Measurements from ENCODE around the gene SPARCL1. TPM values are rescaled to one million over a fixed set of nuclear protein-coding genes. Genes with fewer than 3 reads are reported as not detected.

SPARCL1 gene
- total and polyA plus RNA-seq, 2 donors (not counting 3 experiments of a cell fraction or from before 2014, with no cell fraction given), result not detected

GRCh38 chr4:87517621-87518020 lies 11.6 kb downstream of the SPARCL1 start:
- FAIRE-seq (no peak), DNase-seq (ENCODE audit: low read depth, low spot score) (no peak)
- H3K79me2 ChIP-seq (ENCODE audit: control insufficient read depth, insufficient read depth, low read length), result no peaks in the 10 kb centered on the region
- H3K36me3 ChIP-seq (ENCODE audit: control insufficient read depth in 2 of 2, extremely low read depth in 1 of 2, insufficient read depth in 2 of 2, low read length in 2 of 2), result no peaks in the 10 kb centered on the region
- H3K4me1 ChIP-seq (ENCODE audit: control insufficient read depth, extremely low read depth, insufficient read depth, low read length), result no peaks in the 10 kb centered on the region
- no peak overlapping the region for H2AFZ ChIP-seq (ENCODE audit: low read depth, low read length)
- ChIA-PET POLR2A (no interaction called here), CTCF (interaction anchor here (1.2 to 1.7 kb wide), 2 partner anchors 10 to 142 kb away, joined by 3 to 4 read pairs; no protein-coding TSS in a partner anchor)
- dilution Hi-C loops (cut with MboI; ENCODE audit: extremely low pct_ligation_motif_present, low sequenced_read_pairs), result no loop called here
- H3K9me3 ChIP-seq (replicated peaks; ENCODE audit: control insufficient read depth, insufficient read depth, low read length), result no peaks in the 10 kb centered on the region
- no peak overlapping the region for H3K9ac ChIP-seq (replicated peaks; ENCODE audit: extremely low read depth, insufficient read depth, low read length)
- H3K4me3 ChIP-seq (replicated peaks in 1 of 3; ENCODE audit: insufficient read depth in 1 of 3, low read depth in 1 of 3, low read length in 3 of 3), result no peak overlapping the region
- H3K9me1 ChIP-seq (replicated peaks; ENCODE audit: control insufficient read depth, extremely low read depth, insufficient read depth, low read length), result no peaks in the 10 kb centered on the region
- H4K20me1 ChIP-seq (replicated peaks; ENCODE audit: control insufficient read depth, extremely low read depth, insufficient read depth, low read length), result no peaks in the 10 kb centered on the region
- H3K4me2 ChIP-seq (ENCODE audit: insufficient read depth, low read length), result no peak overlapping the region
- no peak overlapping the region for H3K27ac ChIP-seq (ENCODE audit: insufficient read depth, low read depth, low read length)
- H3K27me3 ChIP-seq (ENCODE audit: control insufficient read depth in 2 of 2, insufficient read depth in 2 of 2, low read length in 2 of 2), result peaks cover 0 to 8% of the 10 kb centered on the region in 2 experiments
- no peak for TF ChIP-seq JUN (IDR thresholded peaks at IDR 0.05; ENCODE audit: borderline replicate concordance, insufficient read depth, insufficient read length, low read depth)
- no peak for TF ChIP-seq POLR2AphosphoS5 (IDR thresholded peaks at IDR 0.05; ENCODE audit: insufficient read depth, low read depth, low read length)
- TF ChIP-seq POLR2A (IDR thresholded peaks at IDR 0.05; ENCODE audit: low read depth, low read length), result no peak
- TF ChIP-seq CTCF (IDR thresholded peaks at IDR 0.05; ENCODE audit: extremely low read depth in 1 of 2, insufficient read depth in 1 of 2, low read depth in 1 of 2, low read length in 2 of 2), result no peak
- no peak for TF ChIP-seq MAX (IDR thresholded peaks at IDR 0.05; ENCODE audit: insufficient read depth, insufficient read length)
- no peak for TF ChIP-seq EZH2 (IDR thresholded peaks at IDR 0.05; ENCODE audit: borderline replicate concordance, low read depth, low read length, severe bottlenecking)
- TF ChIP-seq GATA2 (IDR thresholded peaks at IDR 0.05; ENCODE audit: insufficient read depth, insufficient read length, low read depth, low read length), result no peak
- TF ChIP-seq FOS (IDR thresholded peaks at IDR 0.05; ENCODE audit: borderline replicate concordance, insufficient read depth, low read length), result no peak
- no TSS peak for BruUV-seq (replicated peaks)
- intact Hi-C loops (cut with micrococcal nuclease), result no loop called here

All from endothelial cell of umbilical vein (primary cell).